NOMO-1 treated with dmso at 0.1 percent for 144 hours (cell line): ENCODE data around the gene DGCR6L.
"Not testable (repeated sequence)": the region's sequence is repeated elsewhere in the genome, so short reads cannot be mapped to it uniquely, and the experiment has no call there.

ENCODE experiments used
- DNase-seq: peaks from one replicate; lab custom pipeline; 2025; ENCODE audit not compliant: unreplicated experiment; lab: John Stamatoyannopoulos, UW

DGCR6L gene

DNA sequence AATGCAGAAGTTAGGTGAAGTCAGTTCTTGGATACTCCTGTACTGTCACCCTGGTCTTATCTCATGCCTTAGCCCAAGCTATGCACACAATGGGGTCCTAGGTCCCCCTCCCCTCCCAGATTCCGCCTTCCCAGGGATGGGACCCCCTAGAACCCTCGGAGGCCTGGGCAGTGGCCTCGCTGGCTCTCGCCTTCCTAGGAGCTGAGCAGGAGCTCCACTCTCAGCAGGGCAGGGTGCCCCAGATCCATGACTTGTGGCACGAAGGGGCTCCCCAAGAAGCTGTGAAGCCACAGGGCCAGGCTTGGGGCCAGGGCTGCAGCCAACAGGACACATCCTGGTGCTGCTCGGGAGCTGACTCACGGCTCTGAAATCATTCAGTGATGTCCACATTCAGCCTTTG is 9.7 kb downstream of the DGCR6L start:
- DNase-seq, result not testable (repeated sequence)

DNA sequence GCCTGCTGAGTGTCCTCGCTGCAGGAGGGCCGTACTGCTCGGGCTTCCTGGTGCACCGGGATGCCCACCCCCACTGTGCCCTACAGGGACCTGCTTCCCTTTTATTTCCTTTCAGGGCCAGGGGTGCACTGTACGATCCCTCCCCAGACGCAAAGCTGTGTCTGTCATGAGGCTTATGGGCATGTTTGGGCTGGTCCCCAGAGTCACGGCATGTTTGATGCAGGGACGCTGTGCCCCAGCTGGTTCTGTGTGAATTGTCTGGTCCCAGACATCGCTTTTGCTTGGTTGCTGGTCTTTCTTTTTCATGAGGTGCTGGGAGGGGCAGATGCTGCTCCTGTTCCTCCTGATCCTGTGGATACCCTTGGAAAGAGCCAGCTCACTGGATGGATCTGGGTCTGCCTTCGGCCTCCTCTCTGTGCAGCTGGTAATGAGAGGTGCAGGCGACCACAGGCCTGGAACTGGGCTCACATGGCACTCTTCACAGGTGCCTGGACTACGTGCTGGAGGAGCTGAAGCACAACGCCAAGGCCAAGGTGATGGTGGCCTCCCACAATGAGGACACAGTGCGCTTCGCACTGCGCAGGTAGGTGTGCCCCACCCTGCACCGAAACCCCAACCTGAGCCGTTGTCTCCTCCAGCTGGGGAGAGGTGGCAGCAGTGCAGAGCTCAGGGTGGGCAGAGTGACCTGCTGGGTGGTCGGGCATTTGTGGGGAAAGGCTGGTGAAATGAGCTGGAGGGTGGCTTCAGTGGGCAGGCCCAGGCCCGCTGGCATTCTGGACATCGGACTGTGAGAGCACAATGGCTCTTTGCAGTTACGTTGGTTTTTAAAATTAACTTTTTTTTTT is 10.8 kb downstream of the DGCR6L start:
- DNase-seq, result not testable (repeated sequence)

DNA sequence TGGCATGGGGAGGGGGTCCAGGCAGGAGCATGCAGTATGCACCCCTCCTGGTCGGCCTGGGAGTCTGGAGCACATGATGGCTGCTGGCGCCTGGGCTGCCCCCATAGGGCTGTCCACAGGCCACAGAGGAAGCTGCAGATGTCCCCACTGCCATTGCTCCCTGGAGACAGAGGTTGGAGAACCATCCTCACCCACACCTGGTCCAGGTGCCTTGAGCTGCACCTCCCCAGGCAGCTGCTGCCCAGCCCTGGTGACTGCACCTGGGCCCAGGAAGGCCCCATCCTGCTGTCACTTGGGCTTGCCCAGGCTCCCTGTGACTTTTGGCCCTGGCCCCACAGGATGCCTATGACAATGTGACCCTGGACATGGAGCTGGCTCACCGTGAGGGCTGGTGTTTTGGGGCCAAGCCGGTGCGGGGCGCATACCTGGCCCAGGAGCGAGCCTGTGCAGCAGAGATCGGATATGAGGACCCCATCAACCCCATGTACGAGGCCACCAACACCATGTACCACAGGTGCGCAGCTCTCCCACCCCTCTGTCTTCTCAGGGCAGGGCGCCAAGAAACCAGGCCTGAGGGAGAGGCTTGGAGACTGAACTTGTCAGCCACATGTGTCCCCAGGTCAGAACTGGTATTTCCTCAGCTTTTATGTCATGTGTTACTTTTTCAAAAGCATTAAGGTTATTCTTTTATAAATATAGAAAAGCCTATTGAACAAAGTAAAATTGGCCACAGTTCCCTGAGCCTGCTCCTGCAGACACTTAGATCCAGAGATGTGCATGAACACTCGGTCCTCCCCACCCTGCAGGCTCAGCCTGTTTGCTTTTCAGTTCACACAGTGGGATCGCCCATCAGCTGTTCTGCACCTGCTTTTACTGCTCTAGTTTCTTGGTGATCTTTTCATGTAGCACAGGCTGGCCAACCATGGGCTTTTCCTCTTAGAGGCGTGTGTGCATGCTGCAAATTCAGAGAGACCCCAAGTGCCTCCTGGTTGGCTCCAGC is 12.1 kb downstream of the DGCR6L start:
- DNase-seq, result not testable (repeated sequence)

DNA sequence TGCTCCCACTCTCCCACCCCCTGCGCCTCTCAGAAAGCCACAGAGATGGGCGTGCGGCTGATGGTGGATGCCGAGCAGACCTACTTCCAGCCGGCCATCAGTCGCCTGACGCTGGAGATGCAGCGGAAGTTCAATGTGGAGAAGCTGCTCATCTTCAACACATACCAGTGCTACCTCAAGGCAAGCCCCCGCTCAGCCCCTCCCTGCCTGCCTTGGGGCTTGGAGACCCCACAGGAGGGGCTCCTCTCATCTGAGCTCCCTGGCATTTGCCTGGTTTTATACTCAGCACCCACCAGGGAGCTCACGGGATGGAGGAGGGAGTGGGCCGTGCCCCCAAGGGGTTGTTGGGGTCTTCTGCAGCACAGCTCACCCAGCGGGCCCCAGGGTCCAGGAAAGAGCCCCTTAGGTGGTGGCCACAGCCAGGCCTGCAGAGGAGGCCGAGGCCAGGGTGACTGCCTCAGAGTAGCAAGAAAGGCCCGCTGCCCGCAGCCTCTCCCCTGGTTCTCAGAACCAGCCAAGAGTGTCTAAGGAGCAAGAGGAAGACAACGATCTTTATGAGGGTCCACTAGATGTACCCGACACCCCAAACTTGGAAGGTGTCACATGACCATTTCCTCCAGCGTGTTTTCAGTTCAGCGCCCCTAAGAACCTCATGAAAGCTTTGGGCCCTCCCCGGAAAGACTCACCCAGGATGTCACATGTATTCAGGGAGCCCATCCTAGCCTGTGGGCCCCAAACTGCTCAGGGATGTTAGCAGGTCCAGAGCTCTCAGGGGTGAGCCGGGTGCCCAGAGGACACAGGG is 13.0 kb downstream of the DGCR6L start:
- not testable (repeated sequence) for DNase-seq

DNA sequence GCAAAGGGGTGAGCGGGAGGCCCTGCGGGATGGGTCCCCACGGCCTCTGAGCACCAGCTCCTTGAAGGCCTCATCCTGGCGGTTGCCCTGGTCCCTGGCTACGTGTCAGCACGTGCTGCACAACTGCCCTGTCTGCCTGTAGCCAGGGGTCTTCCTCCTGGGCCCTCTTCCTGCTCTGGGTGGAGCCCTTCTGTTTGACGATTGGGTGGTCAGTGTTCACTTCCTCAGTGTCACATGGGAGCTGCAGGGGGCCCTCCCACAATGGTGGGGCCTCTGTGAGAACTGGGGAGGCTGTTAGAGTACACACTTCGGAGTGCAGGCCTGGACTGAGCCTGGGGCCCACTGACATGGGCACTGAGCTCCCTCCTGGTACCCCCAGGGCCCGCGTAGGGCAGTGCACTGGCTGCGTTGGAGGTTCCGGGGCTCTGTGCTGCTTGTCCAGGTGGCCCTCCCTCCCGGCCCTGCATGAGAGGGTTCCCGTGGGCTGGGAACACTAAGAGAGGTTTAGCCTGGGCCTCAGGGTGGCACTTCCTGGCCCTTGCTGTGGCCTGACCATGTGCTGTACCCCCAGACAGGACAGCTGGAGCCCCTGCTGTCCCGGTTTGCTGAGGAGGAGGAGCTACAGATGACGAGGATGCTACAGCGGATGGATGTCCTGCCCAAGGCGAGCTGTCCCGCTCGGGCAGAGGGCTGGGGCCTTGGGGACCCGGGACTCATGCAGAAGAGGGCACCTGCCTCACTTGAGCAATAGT is 13.8 kb downstream of the DGCR6L start:
- no peak for DNase-seq

DNA sequence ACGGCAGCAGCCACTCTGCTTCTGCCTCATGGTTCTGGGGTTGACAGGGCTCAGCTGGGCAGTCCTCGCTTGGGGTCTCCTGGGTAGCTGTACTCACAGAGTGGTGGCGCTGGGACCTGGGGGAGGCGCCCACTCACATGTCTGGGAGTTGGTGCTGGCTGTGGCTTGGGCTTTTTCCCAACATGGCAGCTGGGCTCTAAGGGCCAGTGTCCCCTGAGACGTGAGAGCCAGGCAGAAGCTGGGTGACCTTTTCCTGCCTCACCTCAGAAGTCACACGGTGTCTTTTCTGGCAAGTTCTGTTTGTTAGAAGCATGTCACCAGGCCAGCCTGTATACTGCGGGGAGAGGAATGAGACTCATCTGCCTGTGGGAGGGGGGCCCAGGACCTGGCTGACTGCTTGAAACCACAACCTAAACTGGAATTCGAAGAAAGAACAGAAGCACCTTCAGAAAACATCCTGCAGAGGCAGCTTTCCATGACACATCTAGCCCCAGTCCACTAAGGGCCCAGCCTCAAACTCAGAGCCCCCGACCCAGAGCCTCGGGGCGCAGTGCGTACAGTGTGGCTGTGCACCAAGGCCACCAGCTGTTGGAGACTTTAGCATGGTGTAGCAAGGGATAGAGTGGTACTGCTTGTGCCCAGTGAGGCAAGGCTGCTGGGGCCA is 14.5 kb downstream of the DGCR6L start:
- DNase-seq, result not testable (repeated sequence)

DNA sequence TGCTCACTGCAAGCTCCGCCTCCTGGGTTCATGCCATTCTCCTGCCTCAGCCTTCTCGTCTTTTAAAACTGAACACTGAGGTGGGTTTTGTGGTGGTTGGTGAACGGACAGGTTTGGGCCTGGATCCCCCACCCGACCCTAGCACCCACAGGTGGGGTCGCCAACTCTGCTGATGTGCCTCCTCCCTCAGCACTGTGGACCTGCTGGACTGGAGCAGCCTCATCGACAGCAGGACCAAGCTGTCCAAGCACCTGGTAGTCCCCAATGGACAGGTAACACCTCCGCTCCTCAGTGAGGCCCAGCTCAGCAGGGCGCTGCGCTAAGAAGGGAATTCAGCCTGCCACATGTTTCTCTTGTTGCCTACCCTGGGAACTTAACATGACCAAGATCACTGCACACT is 15.2 kb downstream of the DGCR6L start:
- DNase-seq, result no peak

DNA sequence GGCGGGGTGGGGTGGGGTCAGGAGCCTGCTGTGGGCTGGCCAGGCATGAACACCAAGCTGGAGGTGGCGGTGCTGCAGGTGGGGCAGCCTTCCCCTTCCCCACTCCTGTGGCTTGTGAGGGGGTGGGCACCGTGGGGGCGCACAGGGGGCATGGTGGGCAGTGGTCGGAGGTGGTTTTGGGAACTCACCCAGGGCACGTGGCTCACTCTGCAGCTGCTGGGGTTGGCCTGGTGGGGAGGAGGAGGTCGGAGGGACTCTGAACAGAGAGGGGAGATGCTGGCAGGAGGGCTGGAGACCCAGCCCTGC is 16.7 kb downstream of the DGCR6L start:
- DNase-seq, result not testable (repeated sequence)

DNA sequence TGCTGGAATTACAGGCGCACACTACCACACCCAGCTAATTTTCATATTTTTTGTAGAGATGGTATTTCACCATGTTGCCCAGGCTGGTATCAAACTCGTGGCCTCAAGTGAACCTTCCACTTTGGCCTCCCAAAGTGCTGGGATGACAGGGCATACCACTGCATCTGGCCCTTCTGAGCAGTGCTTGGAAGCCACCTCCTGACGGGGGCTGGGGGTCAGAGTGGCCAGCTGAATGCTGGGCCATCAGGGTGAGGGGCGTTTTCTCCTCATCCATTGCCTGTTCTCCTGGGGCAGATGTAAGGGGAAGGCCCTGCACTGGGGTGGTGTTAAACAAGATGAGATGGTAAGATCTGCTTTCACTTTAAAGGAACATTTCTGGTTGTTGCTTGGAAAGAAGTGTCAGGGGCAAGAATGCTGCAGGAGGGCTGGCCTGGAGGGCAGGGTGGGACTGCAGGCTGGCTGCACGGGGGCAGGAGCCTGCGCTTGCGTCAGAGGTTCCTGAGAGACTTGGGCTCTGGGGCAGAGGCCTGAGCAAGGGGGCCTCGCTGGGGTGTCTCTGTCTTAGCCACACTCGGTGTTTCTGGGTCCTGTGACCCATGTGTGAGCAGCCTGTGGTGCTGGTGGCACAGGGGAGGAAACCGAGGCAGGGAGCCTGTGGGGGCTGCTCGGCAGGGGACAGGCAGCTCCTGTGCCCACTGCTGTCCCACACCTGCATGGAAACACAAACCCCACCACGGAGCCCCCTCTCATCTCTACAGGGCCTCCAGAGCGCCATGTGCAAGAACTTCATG is 17.2 kb downstream of the DGCR6L start:
- DNase-seq, result no peak

DNA sequence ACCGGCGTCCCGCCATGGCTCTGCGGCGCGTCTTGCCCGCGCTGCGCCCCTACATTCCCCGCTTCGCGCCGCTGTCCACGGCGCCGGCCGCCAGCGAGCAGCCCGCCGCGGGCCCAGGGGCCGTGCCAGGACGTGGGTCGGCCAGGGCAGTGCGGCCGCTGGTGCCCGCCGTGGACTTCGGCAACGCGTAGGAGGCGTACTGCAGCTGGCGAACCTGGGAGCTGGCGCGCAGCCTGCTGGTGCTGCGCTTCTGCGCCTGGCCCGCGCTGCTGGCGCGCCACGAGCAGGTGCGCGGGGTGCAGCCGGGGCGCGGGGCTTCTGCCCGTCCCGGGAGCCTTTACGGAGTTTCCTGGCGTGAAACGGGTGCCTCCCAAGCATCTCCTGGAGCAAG is 20.1 kb downstream of the DGCR6L start:
- peak; percentile 20 for DNase-seq

DNA sequence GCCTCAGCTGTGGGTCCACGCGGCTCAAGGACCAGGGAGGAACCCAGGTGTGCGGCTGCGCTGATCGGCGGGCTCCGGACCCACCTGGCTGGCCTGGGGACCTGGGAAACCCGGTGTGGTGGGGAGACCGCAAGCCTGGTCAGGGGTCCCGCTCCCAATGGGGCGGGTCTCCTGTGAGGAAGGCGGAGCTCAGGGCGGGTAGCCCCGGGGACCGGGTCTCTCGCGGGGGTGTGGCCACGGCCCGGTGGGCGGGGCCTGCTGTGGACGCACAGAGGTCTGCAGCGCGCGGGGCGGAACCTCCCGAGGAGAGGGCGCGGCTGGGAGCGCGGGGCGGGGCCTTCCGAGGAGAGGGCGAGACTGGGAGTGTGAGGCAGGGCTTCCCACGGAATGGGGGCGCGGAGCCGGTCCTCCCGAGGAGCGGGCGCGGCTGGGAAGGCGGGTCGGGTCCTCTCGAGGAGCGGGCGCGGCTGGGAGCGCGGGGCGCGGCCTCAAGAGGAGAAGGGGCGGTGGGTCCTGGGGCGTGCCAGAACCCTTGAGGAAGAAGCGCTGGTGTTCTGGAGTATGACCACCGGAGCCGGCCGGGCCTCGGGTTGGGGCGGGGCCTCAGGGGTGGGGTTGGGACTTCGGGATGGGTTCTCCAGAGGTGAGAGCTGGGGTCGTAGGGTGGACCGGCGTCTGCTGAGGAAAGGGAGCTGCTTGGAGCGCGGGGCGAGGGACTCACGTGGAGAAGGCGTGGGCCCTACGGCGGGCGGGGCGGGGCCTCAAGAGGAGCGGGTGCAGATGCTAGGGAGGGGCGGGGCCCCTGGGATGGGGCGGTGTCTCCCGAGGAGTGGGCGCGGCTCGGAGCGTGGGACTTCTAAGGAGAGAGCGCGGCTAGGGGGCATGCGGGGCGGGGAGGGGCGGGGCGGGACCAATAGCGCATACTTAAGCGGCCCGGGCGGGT is 20.8 kb downstream of the DGCR6L start:
- DNase-seq, result peak; percentile 80

DNA sequence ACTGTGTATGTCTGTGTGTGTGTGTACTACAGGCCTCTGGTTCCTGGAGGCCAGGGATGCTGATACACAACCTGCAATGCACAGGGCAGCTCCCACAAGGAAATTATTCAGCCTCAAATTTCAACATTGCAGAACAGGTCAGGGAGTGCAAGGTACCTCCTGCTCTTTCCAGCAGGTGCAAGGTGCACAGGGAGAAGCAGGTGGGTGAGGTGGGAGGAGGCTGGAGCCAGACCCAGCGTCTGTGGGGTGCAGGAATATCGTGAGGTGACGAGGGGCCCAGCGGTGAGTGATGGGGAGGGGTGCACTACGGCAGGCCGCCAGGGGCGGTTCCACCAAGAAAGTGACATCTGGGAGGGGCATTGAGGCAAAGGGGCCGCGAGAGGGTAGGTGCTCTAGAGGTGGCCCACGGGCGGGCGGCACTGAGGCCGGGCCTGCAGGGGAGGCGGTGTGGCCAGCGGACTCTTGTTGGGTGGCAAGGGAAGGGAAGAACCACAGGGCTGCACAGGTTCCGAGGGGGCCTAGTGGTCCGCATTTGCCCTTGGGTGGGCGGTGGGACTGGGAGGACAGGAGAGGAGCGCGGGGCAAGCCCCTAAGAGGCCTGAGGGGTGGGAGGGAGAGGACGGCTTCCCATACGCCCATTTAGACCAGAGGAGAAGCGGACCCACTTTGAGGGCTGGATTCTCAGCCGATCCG is 21.6 kb downstream of the DGCR6L start:
- no peak for DNase-seq

DNA sequence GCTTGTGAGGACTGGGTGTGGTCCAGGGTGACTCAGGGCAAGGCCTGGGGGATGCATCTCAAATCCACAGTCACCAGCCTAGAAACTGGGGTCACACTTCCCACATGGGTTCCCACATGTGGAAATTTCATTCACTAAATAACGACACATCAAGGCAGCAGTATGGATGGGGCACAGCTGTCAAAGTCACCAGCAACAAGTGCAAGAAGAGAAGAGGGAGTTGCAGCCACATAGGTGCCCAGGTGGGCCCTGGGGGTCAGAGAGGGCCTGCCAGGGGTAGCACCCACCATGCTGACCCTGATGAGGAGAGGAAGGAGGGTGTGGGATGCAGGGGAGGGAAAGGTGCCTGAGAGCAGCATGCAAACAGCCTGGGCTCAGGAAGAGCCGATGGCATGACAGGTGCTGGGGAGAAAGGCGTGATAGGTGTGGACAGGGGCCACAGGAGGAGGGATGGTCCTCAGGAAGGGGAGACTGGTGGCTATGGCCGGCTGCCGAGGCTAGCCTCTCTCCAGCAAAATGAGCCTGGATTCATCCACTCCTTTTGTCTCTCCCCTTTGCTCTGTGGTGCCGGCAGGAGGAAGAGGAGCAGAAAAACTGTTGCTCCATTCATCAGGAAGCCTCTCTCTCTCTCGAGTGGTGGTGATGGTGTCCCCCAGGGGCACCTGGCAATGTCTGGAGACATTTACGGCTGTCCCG is 22.3 kb downstream of the DGCR6L start:
- no peak for DNase-seq

DNA sequence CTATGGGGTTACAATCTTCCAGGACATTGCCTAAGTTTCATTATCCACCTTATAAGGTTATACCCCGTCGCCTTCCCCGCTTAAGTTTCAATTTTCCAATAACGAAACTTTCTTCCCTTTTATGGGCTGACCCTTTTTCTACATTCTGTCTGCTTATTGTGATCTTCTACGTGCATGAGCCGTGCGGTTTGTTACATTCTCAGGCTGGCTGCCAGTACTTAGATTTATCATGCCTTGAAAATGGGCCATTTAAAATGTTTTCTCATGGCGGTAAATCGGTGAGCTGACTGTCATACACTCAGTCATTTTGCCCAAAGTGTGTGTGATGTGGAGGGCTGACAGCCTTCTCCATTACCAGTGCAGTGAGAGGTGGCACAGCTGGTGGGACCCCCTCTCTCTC is 23.3 kb downstream of the DGCR6L start:
- no peak for DNase-seq

DNA sequence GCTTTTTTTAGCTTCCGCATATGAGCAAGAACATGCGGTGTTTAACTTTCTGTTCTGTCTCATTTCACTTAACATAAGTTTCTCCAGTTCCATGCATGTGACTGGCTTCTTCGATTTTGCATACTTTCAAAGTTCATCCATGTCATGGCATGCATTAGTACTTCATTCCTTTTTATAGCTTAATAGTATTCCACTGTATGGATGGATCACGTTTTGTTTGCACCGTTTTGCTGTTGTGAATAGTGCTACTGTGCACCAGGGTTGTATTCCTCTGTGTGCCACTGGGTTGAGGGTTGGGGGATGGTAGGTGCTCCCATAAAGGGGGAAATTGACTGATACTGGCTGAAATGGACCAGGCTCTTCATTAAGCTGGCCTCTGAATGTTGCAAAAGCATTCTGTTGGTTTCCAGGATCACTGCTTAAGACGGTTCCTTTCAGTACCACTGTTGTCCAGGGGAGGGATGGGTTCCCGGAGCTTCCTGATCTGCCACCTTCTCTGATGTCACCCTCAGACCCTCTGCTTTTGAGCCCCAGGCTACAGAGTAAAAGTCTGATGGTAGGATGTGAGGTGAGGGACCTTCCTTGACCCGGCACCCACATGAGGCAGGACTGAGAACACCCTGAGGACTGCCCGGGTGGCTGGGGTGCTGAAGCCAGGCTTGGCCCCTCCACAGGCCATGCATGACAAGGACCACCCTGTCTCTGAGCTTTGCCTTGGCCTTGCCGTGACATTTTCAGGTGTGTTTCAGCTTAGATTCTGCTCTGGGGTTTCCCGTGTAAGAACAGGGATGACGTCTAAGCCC is 24.4 kb downstream of the DGCR6L start:
- no peak for DNase-seq

DNA sequence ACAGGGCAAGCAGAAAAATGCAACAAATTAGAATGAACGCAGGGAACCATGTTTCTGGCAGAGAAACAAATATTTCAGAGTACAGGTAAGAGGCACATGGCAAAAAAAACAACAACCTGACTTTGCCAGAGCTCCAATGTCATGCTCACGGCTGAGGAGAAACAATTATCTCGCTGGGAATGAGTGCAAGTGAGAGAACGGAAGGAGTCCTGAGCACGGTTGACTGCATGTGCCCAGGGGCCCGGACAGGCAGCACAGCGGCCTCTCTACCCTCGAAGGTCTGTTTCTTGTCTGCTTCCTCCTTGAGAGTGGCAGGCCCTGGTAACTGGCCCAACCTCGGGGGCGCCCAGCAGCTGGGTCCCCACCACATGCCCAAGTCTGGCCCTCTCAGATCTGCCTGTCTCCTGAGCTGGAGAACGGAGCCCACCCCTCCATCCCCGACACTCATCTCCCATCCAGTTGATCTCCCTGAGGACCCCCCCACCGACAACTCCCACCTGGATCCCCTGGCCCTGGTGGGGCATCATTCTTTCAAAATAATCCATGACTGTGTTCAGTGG is 27.1 kb downstream of the DGCR6L start:
- no peak for DNase-seq
